Nephron (organoid): ENCODE results near the gene F3.
"Not testable (repeated sequence)": the region's sequence is repeated elsewhere in the genome, so short reads cannot be mapped to it uniquely, and the experiment has no call there.

ENCODE experiments used
- H3K27ac Mint-ChIP-seq, 3 experiments: 2 replicates each; pipeline ENCODE4 v1.8.0; 2020; ENCODE audit warnings: mixed read lengths in 3 of 3, mild to moderate bottlenecking in 2 of 3, moderate library complexity in 1 of 3
- H3K27me3 Mint-ChIP-seq: 2 replicates; pipeline ENCODE4 v1.8.0; 2021; ENCODE audit warnings: low read depth, mild to moderate bottlenecking, moderate library complexity, mixed read lengths
- H3K36me3 Mint-ChIP-seq: 2 replicates; pipeline ENCODE4 v1.8.0; 2020; ENCODE audit warnings: low read depth, mixed read lengths
- H3K4me1 Mint-ChIP-seq: 2 replicates; pipeline ENCODE4 v1.8.0; 2020; ENCODE audit warnings: mixed read lengths
- H3K4me3 Mint-ChIP-seq, 3 experiments: 2 replicates each; pipeline ENCODE4 v1.8.0; 2020; ENCODE audit warnings: mild to moderate bottlenecking in 3 of 3, mixed read lengths in 3 of 3, moderate library complexity in 2 of 3
- H3K9me3 Mint-ChIP-seq: 2 replicates; pipeline ENCODE4 v1.8.0; 2020; ENCODE audit warnings: mixed read lengths
- CTCF ChIP-seq, 3 experiments: fragments of 200-600 bp; sonication (generic); IDR thresholded peaks; one replicate each; pipeline ENCODE4 v1.5.0; 2021; ENCODE audit warnings: antibody characterized with exemption in 3 of 3; ENCODE audit not compliant: unreplicated experiment in 3 of 3

The F3 gene

GRCh38 chr1:94579876-94580294 lies 38.3 kb upstream of the F3 start:
- Mint-ChIP-seq H3K27me3 (peaks cover 3% of the 10 kb centered on the region), H3K4me3 (no peak overlapping the region), H3K36me3 (peaks cover 19% of the 10 kb centered on the region), H3K9me3 (peaks cover 52% of the 10 kb centered on the region), H3K27ac (peak overlapping the region; percentile 21 to 76 (median 65)), H3K4me1 (peaks cover 14% of the 10 kb centered on the region)
- no peak for TF ChIP-seq CTCF (IDR thresholded peaks at IDR 0.05; ENCODE audit: unreplicated experiment in 3 of 3)

GRCh38 chr1:94578856-94579255 lies 37.3 kb upstream of the F3 start:
- H3K4me3 Mint-ChIP-seq, result no peak overlapping the region
- peaks cover 19% of the 10 kb centered on the region for H3K36me3 Mint-ChIP-seq
- TF ChIP-seq CTCF (IDR thresholded peaks at IDR 0.05; ENCODE audit: unreplicated experiment in 3 of 3), result no peak
- H3K27ac Mint-ChIP-seq, result no peak overlapping the region
- peaks cover 14% of the 10 kb centered on the region for H3K4me1 Mint-ChIP-seq
- peaks cover 3% of the 10 kb centered on the region for H3K27me3 Mint-ChIP-seq
- peaks cover 51% of the 10 kb centered on the region for H3K9me3 Mint-ChIP-seq

- not testable (repeated sequence) for H3K4me3 Mint-ChIP-seq, H3K4me1 Mint-ChIP-seq, H3K27me3 Mint-ChIP-seq, H3K27ac Mint-ChIP-seq
- Mint-ChIP-seq H3K36me3 (peaks cover 22% of the 10 kb centered on the region), H3K9me3 (peaks cover 48% of the 10 kb centered on the region)
Observed at GRCh38 chr1:94573917-94574316, 32.4 kb upstream of the F3 start.

GRCh38 chr1:94572780-94573179 lies 31.2 kb upstream of the F3 start:
- no peak for TF ChIP-seq CTCF (IDR thresholded peaks at IDR 0.05; ENCODE audit: unreplicated experiment in 3 of 3)
- H3K4me3 Mint-ChIP-seq, result no peak overlapping the region
- H3K4me1 Mint-ChIP-seq, result no peaks in the 10 kb centered on the region
- peaks cover 14% of the 10 kb centered on the region for H3K36me3 Mint-ChIP-seq
- H3K9me3 Mint-ChIP-seq, result peaks cover 38% of the 10 kb centered on the region
- H3K27ac Mint-ChIP-seq, result no peak overlapping the region
- peaks cover 1% of the 10 kb centered on the region for H3K27me3 Mint-ChIP-seq

- H3K27ac Mint-ChIP-seq, H3K27me3 Mint-ChIP-seq, H3K36me3 Mint-ChIP-seq, H3K4me1 Mint-ChIP-seq, H3K4me3 Mint-ChIP-seq: not testable (repeated sequence)
- peaks cover 30% of the 10 kb centered on the region for H3K9me3 Mint-ChIP-seq
Observed at GRCh38 chr1:94570965-94571364, 29.4 kb upstream of the F3 start.

GRCh38 chr1:94568806-94569205 lies 27.2 kb upstream of the F3 start:
- not testable (repeated sequence) for H3K4me1 Mint-ChIP-seq, H3K27ac Mint-ChIP-seq, H3K36me3 Mint-ChIP-seq, H3K27me3 Mint-ChIP-seq, H3K4me3 Mint-ChIP-seq
- H3K9me3 Mint-ChIP-seq, result peaks cover 27% of the 10 kb centered on the region

GRCh38 chr1:94567975-94568607 lies 26.5 kb upstream of the F3 start:
- H3K4me1 Mint-ChIP-seq, H3K4me3 Mint-ChIP-seq, H3K27me3 Mint-ChIP-seq, H3K27ac Mint-ChIP-seq, H3K36me3 Mint-ChIP-seq: not testable (repeated sequence)
- peaks cover 20% of the 10 kb centered on the region for H3K9me3 Mint-ChIP-seq

- H3K27ac Mint-ChIP-seq, H3K4me1 Mint-ChIP-seq, H3K4me3 Mint-ChIP-seq, H3K27me3 Mint-ChIP-seq, H3K36me3 Mint-ChIP-seq: not testable (repeated sequence)
- H3K9me3 Mint-ChIP-seq, result peaks cover 10% of the 10 kb centered on the region
Observed at GRCh38 chr1:94566436-94566835, 24.9 kb upstream of the F3 start.
